ENCODE measurements around the gene RCAN2.

- TF ChIP-seq, protein P1, sequence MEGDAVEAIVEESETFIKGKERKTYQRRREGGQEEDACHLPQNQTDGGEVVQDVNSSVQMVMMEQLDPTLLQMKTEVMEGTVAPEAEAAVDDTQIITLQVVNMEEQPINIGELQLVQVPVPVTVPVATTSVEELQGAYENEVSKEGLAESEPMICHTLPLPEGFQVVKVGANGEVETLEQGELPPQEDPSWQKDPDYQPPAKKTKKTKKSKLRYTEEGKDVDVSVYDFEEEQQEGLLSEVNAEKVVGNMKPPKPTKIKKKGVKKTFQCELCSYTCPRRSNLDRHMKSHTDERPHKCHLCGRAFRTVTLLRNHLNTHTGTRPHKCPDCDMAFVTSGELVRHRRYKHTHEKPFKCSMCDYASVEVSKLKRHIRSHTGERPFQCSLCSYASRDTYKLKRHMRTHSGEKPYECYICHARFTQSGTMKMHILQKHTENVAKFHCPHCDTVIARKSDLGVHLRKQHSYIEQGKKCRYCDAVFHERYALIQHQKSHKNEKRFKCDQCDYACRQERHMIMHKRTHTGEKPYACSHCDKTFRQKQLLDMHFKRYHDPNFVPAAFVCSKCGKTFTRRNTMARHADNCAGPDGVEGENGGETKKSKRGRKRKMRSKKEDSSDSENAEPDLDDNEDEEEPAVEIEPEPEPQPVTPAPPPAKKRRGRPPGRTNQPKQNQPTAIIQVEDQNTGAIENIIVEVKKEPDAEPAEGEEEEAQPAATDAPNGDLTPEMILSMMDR (conservative IDR thresholded peaks at IDR 0.05): no peak
- TF ChIP-seq EZH2 (IDR thresholded peaks at IDR 0.05; ENCODE audit: low read depth): no peak
Measured at GRCh38 chr6:46207174-46207573, 284.1 kb downstream of the RCAN2 start.

Measured in PC-9 (cell line).